ENCODE results near the gene HES3.

The HES3 gene

DNA sequence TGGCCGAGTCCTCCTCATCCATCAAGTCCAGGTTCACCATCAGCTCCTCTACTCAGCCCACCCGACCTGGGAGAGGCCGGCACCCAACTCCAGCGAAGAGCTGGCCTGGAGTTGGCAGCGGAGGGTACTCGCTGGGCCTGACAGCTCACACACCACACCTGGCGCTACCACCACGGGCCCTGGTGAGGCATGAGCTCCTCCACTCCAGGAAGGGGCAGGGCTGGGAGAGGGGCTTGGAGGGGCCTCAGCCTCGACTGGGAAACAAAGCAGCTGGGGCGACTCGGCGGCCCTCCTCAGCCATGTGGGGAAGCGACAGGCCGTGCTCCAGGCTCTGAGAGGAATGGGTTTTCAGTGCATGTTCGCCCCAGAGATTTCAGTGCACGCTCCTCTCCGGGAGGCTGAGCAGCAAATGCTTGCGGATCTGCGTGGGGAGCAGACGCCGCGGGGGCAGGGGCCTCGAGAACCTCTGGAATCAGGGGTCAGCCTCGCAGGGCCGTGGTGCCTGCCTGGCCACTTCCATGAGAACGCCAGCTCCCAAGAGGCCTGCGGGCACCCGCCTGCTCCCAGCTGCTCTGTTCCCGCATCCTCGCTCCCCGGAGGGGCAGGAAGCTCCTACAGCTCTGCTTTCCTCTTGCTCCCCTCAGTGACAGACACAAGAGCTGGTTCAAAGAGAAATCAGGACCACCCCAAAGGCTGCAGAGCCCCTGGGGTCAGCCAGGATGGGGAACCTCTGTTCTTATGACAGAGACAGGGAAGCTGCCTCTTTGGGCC is 35.8 kb downstream of the HES3 start:
- no peak for DNase-seq (ENCODE audit: low spot score)

DNA sequence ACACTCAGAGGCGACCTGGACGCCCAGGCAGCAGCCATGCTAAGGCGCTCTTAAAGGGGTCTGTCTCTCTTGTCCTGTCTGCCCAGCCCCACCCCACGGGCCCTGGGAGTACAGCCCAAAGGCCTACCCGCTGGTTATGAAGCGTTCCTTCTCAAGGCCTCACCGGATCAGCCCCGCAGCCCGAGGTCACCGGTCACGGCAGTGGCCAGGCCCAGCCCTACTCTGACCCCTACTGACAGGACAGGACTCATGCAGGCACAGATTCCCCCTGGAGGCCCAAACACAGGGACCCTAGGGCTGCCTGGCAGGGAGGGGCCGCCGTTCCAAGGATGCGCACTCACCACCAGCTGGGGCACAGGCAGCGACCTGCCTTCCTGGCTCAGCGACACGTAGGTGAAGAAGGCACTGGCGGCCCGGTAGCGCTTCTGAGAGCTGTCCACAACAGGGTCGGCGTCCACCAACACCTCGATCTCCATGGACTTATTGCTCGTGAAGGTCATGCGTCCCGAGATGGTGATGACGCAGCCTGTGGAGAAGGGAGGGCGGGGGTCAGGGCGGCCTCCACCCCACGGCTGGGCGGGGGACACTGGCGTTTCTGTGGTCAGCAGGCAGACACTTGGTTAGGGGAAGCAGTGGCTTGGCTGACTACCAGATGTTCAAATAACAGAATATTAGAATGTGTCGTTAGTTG is 36.9 kb downstream of the HES3 start:
- DNase-seq (ENCODE audit: low spot score), result no peak

DNA sequence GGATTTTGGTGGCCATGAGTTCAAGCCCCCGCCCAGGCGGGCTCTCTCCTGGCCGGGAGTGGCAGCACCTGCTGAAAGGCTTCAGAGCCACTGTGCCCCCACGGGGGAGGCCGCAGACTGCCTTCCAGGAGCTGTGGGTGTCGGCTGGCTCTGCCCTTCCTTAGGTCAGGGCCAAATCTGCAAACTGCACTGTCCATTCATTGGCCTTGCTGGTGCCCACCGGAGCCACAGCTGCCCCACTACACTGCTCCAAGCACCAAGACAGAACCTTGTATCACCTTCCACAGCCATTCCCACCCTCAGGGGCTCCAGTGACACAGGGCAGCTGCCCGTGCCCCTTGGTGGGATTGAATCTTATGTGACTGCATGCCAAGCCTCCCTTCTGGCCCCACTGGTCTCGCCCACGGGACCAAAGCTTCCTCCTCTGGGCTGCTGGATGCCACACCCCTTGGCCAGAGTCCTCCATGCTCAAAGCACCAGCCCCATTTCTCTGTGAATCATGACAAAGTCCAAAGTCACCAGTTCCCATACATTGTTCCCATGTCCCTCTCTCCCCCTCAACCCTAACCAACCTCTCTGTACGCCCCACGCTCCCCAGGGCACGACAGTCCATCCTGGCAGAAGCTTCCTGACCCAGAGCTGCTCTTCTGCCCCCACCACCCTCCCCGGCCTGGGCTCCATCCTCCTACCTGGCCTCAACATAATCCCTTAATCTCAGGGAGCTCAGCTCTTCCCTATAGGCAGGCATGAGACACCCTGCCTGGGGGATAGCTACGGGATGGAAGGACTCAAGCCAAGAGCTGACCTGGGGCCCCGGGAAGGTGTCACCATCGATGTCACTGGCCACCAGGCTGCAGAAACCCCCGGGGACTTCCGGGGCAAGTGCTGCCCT is 37.8 kb downstream of the HES3 start:
- DNase-seq (ENCODE audit: low spot score), result no peak

DNA sequence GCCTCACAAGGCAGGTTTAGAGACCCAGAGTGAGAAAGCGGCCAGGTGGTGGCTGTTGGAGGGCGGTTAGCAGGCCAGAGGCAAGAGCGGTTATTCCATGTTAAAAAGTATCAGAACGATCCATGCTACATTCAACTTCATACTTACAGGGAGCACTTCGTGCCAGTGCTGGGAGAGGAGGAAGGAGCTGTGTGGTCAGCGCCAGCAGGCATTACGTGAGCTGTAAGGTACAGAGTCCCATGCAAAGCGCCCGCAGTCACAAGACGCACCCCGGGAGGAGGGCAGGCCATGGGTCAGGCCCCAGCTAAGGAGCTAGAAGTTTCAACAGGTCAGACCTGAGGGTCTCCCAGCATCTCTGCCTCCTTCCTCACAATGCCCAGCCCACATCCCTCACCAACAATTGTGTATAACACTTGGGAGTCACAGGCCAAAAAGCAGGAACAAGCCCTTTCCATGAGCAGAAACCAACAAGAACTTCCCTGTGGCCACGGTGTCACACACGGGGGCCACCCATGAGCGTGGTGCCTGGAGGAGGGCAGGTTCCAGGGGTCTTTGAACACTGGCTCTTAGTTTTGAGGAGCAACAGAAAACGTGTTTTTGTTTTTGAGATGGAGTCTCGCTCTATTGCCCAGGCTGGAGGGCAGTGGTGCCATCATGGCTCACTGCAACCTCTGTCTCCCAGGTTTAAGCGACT is 38.7 kb downstream of the HES3 start:
- no peak for DNase-seq (ENCODE audit: low spot score)

DNA sequence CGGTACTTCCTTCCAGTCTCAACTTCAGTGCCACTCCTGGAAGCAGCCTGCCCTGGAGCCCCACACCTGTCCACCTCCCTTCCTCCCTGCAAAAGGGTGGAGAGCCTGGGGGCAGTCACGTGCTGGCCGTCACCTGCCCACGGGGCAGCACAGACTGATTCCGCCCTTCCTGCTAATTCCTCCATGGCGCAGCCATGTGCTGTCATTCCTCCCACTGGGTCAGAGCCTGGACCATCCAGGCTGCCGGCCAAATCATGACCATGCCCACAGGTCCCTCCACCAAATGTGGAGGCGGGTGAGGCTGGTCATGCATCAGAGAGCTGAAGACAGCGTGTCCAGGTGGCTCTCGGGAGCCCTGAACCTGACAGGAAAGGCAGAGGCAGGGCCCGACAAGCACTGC is 41.4 kb downstream of the HES3 start:
- no peak for DNase-seq (ENCODE audit: low spot score)

DNA sequence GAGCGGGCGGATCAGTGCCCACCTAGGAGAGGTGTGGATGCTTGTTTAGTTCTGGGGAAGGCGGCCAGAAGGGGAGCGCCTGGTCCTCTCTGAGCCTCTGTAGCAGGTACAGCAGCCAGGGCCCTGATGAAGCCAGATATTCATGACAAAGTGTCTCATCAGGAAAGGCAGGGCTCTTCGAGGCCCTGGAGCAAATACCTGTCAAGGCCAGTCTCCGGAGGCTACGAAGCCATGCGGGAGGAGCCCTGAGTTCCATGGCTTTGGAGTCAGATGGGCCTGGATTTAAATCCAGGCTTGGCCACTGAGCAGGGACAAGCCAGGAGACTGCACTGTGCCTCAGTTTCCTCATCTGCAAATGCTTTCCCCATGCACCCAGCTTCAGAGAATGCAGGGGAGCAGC is 42.3 kb downstream of the HES3 start:
- no peak for DNase-seq (ENCODE audit: low spot score)

DNA sequence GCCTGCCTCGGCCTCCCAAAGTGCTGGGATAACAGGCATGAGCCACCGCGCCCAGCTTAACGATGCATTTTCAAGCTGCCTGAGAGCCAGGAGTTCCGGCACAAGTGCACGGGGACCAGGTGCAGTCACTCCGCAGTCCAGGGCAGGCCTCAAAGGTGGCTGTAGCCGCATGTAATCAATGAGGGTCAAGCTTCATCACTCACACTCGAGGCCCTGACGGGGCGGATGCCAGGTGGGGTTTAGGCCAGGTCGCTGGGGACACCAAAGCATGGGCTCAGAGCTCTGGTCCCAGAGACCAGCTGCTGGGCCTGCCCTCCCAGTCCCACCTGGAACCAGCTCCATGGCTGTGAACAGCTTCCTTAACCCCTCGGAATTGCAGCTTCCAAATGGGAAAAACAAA is 43.0 kb downstream of the HES3 start:
- no peak for DNase-seq (ENCODE audit: low spot score)

DNA sequence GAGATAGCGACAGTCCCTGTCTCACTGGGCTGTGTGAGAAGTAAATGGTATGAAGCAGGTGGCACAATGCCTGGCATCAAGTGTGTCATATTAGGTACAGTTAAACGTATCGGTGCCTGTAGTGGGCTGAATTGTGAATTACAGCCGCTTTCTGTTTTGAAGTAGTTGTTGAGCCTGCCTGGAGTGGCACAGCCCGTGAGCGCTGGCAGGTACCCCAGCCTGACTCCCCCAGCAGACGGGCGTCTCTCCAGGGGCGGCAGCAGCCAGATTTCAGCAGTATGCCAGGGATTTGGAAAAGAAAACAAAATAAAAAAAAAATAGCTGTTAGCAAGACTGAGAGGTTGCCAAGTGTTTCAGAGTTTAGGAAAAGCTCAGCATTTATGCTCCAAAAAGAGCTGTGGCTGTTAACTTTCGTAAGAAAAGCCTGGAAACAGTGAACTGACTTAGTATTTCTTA is 43.5 kb downstream of the HES3 start:
- no peak for DNase-seq (ENCODE audit: low spot score)

DNA sequence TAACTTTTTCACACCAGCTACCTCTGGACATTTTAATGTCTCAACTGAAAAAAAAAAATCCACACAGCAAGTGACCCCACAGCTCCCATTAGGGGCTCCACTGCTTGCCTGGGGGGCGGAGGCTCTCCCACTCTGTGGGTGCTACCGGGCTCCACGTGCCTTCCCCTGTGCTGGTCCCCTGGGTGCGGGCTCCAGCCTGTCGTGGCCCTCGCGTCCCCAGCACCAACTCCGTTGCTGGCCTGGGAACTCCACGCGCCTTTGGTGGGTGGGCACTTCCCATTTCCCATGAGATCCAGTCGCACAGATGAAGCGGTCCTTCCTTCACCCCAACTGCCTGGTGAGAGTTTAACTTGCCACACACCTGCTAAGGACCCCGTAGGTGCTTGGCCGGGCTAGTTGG is 44.0 kb downstream of the HES3 start:
- no peak for DNase-seq (ENCODE audit: low spot score)

DNA sequence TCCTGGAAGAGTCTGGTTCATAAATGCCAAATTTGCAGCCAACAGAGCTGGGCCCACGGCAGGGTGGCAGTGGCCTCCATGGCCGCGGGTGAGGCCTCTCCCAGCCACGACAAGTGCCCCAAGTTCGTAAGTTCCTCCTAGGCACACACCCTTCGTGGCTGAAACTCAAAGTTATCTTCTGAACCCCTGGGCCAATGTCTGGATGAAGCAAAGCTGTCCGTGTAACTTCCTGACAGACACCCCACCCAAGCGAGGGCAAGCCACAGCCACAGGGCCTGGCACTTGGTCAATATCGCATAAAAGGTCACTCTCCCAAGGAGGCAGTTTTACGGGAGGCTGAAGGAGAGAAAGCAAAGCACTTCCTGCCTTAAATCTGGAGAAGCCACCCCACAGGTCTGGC is 44.7 kb downstream of the HES3 start:
- no peak for DNase-seq (ENCODE audit: low spot score)

DNA sequence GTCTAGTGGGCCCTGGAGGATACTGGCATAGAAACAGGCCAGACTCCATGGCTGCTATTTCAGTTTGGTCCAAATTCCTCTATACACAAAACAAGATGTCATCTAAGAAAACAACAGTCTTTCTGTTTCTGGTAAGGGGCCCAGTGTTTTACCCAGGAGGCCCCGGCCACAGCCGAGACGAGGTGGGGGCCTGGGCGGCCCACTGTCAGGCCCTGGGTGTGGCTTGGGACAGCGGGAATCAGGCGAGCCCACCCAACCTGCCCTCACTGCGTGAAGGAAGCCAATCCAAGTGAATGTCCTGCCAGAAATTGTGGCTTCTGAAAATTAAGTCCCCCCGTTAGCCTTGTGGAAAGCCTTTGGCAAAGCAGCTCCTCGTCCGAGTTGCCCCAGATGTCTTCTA is 48.1 kb downstream of the HES3 start:
- DNase-seq (ENCODE audit: low spot score), result no peak

DNA sequence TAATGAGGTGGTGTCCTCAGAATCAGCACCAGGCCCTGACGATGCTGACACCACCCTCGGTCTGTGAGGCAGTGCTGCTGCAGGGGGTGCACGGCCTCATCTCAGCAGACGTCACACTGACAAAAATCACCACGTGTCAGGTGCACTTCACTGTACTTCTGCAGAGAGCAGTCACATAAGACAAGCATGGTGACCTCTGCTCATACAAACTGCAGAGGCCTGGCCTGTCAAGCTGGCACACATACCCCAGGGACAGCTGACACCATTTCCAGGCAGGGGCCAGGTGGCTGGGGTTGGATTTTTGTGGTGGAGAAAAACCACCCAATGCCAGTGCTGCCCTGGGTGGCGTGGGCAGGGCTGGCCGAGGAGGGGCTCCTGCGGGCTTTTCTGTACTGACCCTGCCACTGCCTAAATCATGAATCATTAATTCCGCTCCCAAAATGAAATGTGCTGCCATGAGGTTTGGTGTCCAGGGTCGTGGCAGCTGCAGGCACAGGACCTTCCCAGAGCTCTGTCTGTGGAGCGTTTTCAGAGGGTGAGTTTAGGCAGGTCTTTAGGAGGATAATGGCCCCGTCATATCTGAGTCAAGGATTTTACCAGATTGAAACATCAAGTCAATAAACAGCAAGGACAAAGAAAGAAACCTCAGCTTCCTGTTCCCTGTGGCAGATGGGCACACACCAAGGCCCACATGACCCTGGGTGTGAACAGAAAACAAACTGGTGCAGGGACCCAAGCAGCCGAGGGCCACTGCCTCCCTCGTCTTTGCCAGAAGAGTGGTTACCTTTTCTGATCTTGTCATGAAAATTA is 50.3 kb downstream of the HES3 start:
- DNase-seq (ENCODE audit: low spot score), result peak; percentile 2

DNA sequence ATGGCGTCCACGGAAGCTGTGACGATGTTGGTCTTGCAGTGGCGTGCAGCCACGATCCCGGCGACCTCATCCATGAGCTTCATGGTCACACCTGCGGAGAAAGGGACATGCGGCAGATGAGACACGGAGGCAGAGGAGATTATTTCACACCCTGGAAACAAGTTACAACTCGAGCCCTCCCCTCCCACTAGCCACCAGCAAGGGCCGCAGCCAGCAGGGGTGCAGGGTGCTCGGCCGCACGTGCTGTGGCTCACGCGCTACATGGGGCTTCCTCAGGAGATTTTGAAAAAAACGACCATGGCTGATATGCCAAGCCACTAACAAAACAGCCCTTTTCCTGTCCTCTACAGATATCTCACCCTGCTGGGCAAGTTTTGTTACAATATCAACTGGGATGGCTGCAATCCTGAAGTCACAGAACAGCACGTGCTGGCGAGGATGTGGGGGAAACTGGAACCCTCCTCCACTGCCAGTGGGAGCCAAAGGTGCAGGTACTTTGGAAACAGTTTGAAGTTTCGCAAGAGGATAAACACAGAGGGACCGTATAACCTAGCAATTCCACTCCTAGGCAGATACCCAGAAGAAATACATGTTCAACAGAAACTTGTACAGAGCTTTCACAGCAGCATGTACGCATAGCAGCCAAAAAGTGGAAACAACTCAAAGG is 51.0 kb downstream of the HES3 start:
- no peak for DNase-seq (ENCODE audit: low spot score)
